Stimulated activated CD4-positive, alpha-beta T cell treated with anti-CD3 and anti-CD28 coated beads, Interleukin-4, amount 100 ng/mL, for 48 hours (primary cell): ENCODE measurements around the gene SDR42E1.
A peak's percentile ranks its signal among the peaks of the same experiment; 100 is the strongest.

Source experiments
- DNase-seq, 2 donors: peaks; one replicate each; pipeline ENCODE4 v3.0.0-alpha.2; 2020; ENCODE audit warnings: low read depth in 2 of 2

The SDR42E1 gene, protein sequence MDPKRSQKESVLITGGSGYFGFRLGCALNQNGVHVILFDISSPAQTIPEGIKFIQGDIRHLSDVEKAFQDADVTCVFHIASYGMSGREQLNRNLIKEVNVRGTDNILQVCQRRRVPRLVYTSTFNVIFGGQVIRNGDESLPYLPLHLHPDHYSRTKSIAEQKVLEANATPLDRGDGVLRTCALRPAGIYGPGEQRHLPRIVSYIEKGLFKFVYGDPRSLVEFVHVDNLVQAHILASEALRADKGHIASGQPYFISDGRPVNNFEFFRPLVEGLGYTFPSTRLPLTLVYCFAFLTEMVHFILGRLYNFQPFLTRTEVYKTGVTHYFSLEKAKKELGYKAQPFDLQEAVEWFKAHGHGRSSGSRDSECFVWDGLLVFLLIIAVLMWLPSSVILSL

DNA sequence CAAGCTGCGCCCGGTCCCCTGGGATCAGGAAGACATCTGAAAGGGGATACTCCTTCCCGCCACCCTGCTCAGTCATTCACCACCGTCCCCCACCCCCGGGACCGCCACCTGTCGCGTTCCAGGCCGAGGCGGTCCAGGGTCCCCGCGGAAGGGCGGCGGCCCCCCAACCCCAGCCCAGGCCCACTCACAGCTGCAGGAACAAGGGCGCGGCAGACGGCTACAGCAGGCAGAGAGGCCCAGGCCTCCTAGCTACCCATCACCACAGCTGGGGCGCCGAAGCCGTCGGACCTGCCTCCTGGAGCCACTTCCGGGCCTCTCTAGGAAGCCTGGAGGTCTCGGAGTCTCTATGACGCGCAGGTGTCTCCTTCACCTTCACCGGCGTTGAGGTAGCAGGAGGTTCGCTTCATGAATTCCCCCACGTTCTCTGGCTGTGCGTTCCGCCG lies at the start of gene SDR42E1:
TSS of gene SDR42E1 (minus strand) at position 272 of the 443 bp plus-strand sequence. CDS start 10,612 bp downstream, outside the sequence.
- peak; percentile 10 to 49 for DNase-seq

DNA sequence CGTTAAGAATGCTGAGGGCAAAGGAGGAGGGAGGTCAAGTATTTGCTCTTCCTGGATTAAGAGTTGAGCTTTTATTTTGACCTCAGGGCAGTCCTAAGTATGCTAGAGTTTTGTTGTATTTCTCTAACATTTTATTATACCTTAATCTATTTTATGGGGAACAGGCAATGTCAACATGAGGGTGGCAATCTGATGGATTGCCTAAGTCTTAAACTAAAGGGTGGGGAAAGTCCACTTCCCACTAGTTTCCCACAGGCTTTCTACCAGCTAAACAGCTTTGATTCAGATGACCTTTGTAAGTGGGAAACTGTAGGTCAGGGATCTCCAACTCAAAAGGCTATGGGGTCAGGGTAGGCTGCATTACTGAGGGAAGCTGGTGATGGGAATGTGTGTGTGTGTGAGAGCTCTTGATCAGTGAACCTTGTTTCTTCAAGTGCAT lies 48.7 kb upstream of the SDR42E1 start:
- no peak for DNase-seq

DNA sequence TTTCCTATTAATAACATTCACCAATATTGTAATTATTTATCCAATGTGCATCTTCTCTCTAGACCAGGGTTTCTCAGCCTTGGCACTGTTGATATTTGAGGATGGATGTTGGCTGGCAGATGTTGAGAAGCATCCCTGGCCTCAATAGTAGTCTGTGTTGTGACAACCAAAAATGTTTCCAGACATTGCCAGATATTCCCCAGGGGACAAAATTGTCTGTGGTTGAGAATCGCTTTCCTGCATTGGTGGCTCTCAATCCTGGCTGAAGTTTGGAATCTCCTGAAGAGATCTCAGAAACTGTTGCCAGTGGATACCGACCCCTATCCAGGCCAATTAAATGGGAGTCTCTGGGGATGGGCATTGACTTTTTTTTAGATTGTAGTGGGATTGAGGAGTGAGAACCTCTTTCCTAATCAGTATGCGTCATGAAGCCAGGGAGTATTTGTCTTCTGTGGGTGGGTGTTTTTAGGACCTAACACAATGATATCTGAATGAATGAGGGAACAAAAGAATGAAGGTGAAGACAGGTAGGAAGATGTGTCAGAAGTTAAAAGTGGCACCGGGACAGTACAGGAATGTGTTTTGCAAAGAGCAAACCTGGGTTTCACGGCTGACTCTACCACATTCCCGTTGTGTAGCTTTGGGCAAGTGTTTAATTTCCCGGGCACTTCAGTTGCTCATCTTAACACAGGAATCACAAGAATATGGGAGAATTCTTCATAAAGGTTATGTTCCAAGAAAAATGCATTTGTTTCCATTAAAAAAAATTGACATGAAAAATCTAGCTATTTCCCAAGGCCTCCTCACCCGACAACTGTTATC lies 48.1 kb upstream of the SDR42E1 start:
- DNase-seq: no peak

DNA sequence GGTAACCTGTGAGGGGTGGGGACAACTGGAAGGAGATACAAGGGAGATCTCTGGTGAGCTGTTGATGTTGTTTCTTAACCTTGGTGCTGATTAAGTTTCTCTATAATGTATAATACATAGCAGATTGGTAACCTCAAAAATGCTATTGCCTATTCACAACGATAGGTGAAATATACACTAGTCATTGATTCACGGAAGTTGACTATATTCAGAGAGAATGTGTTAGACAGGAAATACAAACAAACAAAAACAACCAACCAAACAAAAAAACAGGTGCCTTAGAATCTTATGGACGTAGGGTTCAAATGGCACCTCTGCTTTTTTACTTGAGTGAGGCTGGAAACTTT lies 45.3 kb upstream of the SDR42E1 start:
- DNase-seq: no peak

DNA sequence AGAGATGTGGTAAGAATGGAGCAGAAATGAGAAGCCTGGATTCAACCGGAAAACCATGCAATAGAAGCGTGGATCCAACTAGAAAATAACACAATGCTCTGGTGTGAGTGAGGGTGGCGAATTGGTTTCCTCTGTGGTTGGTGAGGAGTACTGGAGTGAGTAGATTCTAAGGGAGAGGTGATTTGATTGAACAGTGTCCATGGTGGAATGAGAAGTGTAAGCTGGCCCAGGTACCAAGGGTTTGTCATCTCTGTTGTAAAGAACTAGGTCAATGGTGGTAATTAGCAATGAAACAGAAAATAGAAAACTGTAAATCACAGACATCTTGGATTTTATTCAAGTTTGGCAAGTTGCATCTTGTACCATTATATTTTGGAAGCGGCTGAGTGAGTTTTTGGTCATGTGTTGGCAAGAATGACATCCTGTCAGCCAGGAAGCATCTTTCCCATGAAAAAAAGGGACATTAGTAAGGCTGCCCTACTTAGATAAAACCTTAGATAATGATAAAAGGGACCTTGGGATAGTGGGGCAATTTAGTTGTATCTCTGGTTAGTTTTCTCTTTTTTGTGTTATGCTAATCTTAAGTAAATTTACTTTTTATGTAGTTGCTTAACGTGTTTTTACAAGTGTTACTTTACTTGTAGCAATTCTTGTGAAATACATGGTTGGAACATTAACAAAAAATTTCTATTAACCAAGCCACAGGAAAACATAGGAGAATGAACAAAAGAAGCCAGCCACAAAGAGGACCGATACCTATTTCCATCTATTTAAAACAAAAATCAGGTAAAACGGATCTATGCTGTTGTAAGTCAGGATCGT lies 44.7 kb upstream of the SDR42E1 start:
- no peak for DNase-seq

DNA sequence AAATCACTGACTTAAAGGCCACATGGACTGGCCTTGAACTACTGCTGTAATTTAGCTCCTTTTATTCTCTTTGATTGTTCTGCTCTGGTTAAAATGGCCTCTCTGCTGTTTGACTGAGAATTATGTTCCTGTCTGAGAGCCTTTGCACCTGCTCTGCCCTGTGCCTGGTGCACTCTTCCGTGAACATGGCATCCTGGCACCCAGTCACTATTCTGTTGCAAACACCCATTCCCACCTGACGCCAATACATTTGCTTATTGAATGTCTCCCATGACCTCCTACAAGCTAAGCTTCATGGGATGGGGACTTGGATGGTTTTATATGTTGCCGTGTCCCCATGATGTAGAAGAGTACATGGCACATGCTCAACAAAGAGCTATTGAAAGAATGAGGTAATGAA lies 43.8 kb upstream of the SDR42E1 start:
- no peak for DNase-seq

DNA sequence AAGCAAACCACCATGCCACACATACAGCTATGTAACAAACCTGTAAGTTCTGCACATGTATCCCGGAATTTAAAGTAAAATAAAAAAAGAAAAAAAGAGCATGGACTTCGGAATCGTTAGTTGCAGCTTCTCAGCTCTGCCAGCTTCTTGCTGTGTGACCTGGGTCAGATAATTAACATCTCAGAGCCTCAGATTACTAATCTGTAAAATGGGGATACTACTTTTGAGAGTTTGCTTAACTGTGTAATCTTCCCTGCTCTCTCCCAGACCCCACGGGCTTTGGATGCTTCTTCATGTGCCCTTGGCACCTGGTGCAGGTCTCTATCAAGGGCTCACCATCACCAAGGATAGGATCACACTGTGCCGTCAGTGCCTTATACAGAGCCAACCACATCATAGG lies 40.4 kb upstream of the SDR42E1 start:
- no peak for DNase-seq

DNA sequence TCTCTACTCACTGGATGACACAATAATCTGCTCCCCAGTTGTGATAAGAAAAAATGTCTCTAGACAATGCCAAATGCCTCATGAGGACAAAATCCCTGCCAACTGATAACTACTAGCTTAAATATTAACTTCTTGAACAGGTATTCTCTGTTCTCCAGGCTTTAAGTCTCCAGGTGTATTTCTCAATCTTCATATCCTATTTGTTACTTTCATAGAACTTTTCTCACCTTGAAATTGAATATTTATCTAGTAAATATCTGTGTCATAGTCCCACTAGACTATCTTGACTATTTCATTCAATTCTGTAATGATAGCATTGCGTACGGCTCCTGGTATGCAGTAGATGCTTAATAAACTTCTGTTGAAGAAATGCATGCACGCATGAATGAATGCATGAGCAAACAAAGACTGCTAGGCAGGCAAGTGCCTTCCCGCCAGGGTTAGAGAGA lies 39.7 kb upstream of the SDR42E1 start:
- no peak for DNase-seq

DNA sequence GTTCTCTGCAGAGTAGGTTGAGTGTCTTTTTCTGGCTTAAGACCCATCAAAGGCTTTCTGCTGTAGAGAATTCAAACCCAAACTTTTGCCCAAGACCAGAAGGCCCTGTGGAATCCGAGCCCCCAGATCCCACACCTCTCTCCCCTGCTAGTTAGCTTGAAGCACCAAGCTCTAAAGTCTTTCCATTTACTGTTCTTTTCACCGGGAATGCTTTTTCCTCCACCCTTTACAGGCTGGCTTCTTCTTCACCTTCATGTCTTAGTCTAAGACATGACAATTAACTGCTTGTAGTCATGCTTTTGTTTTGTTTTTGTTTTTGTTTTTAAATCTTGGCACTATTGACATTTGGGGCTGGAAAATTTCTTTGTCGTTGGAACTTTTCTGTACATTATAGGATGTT lies 39.2 kb upstream of the SDR42E1 start:
- DNase-seq: no peak

DNA sequence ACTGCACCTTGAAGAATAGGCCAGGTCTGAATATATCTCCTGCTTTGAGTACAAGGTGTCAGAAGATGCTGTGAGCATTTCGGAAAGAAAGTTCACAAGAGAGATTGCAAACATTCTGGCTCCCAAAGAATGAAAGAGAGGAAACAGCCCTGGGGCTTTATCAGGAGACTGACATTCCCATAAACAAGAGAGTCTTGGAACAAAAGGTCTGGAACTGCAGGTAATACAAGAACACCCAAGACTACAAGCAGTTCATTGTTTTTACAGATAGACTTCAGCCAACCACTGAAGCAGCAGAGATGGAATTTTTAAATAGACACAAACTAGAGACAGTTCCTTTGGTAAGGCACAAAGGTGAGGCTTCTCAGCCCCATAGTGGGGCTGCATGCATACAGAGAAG lies 38.2 kb upstream of the SDR42E1 start:
- DNase-seq: no peak

DNA sequence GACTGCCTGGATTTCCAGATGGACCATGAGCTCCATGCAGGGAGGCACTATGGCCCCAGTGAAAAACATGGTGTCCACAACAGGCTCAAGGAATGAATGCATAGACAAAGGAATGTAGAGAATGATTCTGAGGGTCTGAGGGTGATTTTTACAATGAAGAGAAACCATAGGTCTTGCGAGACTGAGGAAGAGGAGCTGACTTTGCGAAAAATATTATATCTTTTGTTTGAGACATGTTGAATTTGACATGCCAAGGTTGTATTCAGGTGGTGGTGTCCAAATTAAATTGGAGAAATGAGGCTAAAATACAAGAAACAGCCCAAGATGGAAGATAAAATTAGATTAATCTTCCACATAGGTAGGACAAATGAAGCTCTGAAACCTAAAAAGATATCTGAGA lies 36.5 kb upstream of the SDR42E1 start:
- no peak for DNase-seq

DNA sequence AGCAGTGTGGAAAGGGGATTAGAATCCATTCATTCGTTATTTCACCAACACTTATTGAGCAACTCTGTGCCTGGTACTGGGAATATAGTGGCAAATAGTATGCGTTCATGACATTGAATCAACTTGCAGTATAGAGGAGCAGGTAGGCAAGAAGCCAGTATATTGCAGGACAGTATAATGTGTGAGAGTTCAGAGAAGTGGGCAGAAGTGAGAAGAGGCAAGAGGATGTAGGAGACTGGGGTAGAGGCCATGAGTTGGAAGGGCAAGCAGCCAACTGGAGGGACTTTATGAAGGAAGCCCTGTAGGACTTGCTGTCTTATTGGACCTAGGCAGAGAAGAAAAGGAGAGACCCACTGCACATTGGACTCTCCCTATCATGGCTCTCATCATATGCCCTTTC lies 36.1 kb upstream of the SDR42E1 start:
- no peak for DNase-seq

DNA sequence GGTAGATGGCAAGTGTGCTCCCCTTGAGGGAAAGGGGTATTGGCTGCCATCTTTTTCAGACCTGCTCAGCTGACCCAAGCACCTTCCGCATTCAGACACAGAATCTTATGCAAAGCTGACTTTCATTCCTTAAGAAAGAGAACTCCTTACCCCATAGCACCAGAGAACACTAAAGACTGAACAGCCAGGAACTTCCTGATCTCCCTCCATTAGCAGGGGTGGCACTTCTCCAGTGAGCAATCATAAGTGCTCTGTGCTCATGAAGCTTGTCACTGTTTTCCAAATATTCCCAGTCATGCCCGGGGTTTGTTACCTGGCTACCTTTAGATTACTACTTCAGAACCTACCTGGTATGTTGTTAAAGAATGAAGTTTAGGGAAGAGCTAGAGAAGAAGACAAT lies 35.7 kb upstream of the SDR42E1 start:
- no peak for DNase-seq

DNA sequence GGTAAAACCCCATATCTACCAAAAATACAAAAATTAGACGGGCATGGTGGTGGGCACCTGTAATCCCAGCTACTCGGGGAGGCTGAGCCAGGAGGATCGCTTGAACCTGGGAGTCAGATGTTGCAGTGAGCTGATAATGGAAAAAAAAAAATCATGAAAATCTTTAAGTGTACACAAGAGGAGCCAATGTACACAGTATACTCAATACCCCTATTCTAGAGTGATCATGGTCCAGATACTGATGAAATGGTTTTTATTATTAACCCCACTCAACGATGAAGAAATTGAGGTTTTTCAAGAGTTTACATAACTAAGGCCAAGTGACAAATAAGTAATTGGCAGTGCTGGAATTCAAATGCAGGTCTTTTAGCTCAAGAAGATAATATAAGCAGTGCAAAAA lies 35.3 kb upstream of the SDR42E1 start:
- DNase-seq: no peak

DNA sequence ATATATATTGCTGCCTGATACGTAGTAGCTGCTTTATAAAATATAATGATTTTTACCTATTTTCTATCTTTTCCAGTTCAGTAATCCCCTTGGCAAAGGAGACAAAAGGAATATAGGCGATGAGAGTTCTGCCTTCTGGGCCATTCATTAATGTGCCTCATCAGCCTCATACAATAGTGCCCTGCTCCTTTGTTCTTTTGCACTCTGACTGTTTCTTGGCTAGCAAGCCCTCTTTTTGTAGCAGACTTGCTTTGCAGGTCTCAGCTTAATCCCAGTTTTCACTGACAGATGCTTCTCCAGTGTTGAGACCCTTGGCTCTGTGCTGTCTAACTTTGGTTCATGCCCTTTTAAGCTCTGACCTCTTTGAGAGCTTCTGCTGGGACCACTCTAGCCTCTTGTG lies 34.2 kb upstream of the SDR42E1 start:
- DNase-seq: no peak

DNA sequence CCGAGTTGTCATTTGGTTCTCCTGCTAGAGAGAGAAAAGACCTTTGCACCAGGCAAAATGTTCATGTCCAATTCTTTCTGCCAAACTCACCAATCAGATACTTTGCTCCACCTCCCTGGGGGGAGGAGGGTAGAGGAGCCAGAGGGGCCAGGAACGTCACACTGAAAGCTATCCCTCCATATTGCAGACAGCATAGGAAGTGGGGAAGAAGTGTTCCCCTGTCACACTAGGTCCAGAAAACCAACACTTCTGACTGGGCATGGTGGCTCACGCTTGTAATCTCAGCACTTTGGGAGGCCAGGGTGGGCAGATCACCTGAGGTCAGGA lies 33.3 kb upstream of the SDR42E1 start:
- DNase-seq: no peak

DNA sequence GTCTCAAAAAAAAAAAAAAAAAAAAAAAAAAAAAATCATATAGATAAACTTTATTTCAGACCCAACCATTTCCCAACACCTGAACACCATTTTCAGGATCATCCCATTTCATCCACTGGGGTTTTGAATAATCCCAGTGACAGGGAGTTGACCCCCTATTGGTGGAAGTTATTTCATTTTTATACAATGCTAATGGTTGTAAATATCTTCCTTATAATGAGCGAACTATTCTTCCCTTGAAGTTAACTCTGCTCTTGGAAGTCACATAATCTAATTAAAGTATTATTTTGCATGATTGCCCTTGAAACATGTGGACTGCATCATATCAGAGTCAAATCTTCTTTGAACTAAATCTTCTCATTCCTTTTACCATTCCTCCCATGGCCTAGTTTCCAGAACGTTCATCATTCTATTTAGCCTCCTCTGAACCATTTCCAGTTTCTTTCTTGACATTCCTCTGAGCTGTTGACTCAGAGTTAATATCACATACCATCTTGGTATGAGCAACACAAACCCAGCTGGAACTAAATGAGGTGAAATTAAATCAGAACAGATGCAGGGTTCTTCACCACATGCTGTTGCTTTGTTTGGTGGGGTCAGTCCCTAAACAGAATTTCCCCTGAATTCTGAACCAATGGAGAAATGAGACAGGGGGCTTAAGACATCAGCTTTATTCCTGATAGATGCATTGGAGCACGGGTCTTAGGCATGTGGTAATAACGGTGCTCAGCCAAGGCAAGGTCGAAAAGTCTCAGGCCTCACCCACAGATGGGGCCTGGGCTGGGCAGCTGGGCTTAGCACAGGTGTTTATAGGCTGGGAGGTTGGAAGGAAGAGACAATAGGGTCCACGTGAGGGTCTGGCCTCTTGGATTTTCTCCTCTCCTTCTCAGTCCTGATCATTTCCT lies 32.7 kb upstream of the SDR42E1 start:
- no peak for DNase-seq

DNA sequence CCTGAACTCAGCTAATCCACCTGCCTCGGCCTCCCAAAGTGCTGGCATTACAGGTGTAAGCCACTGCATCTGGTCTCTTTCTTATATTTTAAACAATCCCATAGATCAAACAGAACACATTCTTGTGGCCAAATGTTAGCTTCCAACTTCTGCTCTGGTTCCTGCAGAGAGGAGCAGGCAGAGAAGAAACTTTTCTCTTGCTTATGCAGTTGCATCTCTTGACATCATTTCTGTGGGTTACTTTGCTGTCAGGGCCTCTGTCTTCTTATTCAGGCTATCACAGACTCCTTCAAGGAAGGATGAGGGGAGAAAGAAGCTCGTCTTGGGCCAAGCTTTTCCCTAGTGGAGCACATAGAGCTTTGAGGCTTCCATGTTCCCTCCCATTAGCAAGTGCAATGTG lies 31.6 kb upstream of the SDR42E1 start:
- DNase-seq: no peak

DNA sequence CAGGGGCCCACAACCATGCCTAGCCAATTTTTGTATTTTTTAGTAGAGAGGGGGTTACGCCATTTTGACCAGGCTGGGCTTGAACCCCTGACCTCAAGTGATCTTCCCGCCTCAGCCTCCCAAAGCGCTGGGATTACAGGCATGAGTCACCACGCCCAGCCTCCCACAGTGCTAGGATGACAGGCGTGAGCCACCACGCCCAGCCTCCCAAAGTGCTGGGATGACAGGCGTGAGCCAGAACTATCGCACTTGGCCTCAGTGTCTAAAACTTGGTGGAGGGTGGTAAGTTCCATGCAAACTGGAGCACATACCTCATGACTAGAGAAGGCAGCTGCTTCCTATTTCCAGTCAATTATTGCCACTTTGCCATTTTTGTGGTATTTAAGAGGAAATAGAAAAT lies 30.9 kb upstream of the SDR42E1 start:
- DNase-seq: no peak

DNA sequence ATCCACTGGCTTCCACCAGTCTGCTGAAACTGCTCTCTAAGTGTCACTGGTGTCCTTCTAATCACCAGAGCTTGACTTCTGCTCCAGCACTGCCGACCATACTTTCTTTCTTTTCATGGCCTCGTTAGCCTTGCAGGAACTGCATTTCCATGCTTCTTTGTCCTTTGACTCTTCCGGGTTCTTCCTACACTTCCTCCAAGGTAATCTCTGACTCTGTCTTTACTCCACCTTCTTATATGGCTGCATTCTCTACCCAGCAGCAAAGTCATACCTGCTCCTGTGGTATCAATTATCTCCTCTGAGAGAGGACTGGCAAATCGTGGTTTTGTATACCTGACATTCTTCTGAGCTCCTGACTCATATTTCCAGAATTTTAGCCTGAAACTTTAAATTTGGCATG lies 30.3 kb upstream of the SDR42E1 start:
- no peak for DNase-seq

DNA sequence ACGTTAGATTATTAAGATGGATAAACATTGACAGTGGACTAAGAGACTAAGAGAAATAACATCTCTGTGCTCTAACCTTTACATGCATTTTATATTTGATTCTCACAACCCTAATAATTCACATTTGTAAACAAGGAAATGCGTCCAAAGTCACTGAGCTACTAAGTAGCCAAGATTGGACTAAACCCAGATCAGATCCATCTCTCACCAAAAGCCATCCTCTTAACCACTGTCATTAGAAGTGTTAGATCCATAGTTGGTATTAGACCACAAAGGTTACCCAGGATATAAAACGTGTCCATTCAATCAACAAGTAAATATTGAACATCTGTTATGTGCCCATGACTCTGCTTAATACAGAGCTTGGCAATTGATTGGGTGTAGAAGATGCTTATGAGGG lies 29.0 kb upstream of the SDR42E1 start:
- no peak for DNase-seq
